AG04450 (cell line): Measurements from ENCODE around the gene COMMD1. TPM values are rescaled to one million over a fixed set of nuclear protein-coding genes. Genes with fewer than 3 reads are reported as not detected.

Source experiments
- CTCF ChIA-PET: fragments of 300-600, 350-600 bp; formaldehyde crosslinking; extraction: SDS; loops from one replicate; lab custom pipeline; 2022; ENCODE audit warnings: antibody characterized with exemption, inconsistent platforms; lab: Charles Lee
- POLR2A ChIA-PET: fragments of 350-600 bp; formaldehyde crosslinking; extraction: SDS; loops from one replicate; lab custom pipeline; 2021; ENCODE audit warnings: antibody characterized with exemption, inconsistent platforms; lab: Yijun Ruan, JAX
- DNase-seq: peaks from one replicate; pipeline ENCODE4 v3.0.0-alpha.2; 2011; ENCODE audit warnings: low read depth, low spot score
- H3K27ac ChIP-seq: one replicate; pipeline ENCODE4 v1.5.1; 2012; ENCODE audit warnings: low read depth, low read length, control low read depth
- H3K27me3 ChIP-seq: one replicate; pipeline ENCODE4 v1.6.0; 2012; ENCODE audit warnings: low read length; ENCODE audit not compliant: control insufficient read depth, insufficient read depth
- H3K4me3 ChIP-seq: 2 replicates; pipeline ENCODE4 v1.5.1; 2011; ENCODE audit warnings: mild to moderate bottlenecking, low read depth, low read length, control low read depth
- H3K9me3 ChIP-seq: 2 replicates; pipeline ENCODE4 v1.5.1; 2012; ENCODE audit warnings: low read length; ENCODE audit not compliant: control insufficient read depth, insufficient read depth
- CTCF ChIP-seq: IDR thresholded peaks from 2 replicates; pipeline ENCODE4 v1.5.1; 2011; ENCODE audit warnings: low read depth, low read length, control low read depth, inconsistent platforms
- polyA plus RNA-seq: library from polyadenylated mRNA; depleted of rRNA; stranded (reverse); fragments of >200 nt; gene quantifications from 2 replicates; pipeline ENCODE4 v1.2.3, GENCODE V29; 2011

Gene COMMD1
- polyA plus RNA-seq, 1 experiment: 59.9 TPM

DNA sequence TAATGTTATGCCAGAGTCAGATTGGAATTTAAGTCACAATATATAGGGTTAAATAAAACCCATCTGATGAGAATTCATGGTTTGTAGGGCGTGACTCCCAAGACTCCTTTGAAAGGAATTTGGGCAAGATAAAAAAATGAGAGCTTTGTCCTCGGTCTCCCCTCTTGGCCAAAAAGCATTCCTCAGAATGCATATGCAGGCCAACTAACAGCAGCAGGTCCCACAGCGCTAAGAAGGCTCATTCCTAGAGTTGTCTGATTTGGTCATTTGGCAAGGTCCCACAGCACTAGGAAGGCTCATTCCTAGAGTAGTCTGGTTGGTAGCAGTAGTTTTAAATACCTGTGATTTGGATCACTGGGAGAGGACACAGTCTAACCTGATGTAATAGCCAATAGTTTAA lies 184.2 kb downstream of the COMMD1 start:
- no peaks in the 10 kb centered on the region for H3K9me3 ChIP-seq
- ChIA-PET POLR2A (no interaction called here), CTCF (no interaction called here)
- H3K4me3 ChIP-seq: no peak overlapping the region
- no peaks in the 10 kb centered on the region for H3K27me3 ChIP-seq
- no peak for DNase-seq
- TF ChIP-seq CTCF: no peak
- no peak overlapping the region for H3K27ac ChIP-seq

DNA sequence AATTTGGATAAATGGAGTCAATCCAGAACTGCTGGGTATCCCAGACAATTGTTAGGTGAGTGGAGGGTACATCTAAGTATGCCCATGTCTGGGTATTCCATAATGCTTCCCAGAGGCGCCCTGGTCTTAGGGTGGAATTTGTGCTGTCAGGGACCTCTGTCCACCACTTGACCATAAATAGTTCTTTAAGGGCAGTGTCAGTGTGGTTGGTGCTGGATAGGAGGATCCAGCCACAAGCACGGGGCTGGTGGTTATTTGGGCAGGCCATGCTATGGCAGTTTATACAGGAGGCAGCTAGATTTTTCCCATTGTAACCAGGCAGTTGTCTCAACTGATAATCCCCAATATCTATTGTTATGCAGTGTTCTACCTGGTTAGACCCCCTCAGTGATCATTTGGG lies 186.0 kb downstream of the COMMD1 start:
- H3K9me3 ChIP-seq: no peaks in the 10 kb centered on the region
- TF ChIP-seq CTCF: no peak
- no peak overlapping the region for H3K27ac ChIP-seq
- ChIA-PET CTCF (no interaction called here), POLR2A (no interaction called here)
- H3K27me3 ChIP-seq: no peaks in the 10 kb centered on the region
- no peak for DNase-seq
- no peak overlapping the region for H3K4me3 ChIP-seq

DNA sequence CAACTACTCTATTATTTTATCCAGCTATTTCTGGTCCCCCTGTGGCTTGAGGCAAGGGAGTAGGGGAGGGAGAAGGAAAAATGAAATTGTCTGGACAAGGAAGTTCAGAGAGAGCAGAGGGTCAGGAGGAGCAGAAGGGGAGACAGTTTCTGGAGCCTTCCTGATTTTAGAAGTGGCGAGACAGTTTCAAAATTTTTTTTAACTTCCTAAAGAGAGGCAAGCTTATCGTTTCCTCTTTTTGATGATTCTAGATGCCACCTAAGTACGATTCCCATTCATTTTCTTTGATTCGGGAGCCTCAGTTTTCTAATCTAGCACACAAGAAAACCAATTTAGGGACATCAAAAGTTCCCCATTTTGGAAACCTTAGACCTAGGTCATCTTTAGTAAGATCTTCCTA lies 193.6 kb downstream of the COMMD1 start:
- TF ChIP-seq CTCF: no peak
- Histone ChIP-seq H3K27me3 (no peaks in the 10 kb centered on the region), H3K4me3 (no peak overlapping the region), H3K27ac (no peak overlapping the region), H3K9me3 (no peaks in the 10 kb centered on the region)
- ChIA-PET POLR2A (interaction anchor here (0.6 kb wide), 1 partner anchor 964 kb away, joined by 3 read pairs; no protein-coding TSS in a partner anchor), CTCF (no interaction called here)
- no peak for DNase-seq

- CTCF ChIA-PET: interaction anchor here (0.9 kb wide), 1 partner anchor 90 kb away, joined by 3 read pairs; no protein-coding TSS in a partner anchor
Measured at GRCh38 chr2:62099523-62100175, 194.2 kb downstream of the COMMD1 start.

More at GRCh38 chr2:62099523-62100175, 194.2 kb downstream of the COMMD1 start:
- no peak for TF ChIP-seq CTCF
- POLR2A ChIA-PET: interaction anchor here (0.6 kb wide), 1 partner anchor 965 kb away, joined by 3 read pairs; no protein-coding TSS in a partner anchor
- Histone ChIP-seq H3K27me3 (no peaks in the 10 kb centered on the region), H3K27ac (no peak overlapping the region), H3K4me3 (no peak overlapping the region), H3K9me3 (no peaks in the 10 kb centered on the region)
- DNase-seq: no peak
